DND-41 (cell line): ENCODE results near the gene XPNPEP3.

Experiments used
- EZH2 ChIP-seq: IDR thresholded peaks from 3 replicates; pipeline ENCODE4 v1.6.1; 2012; ENCODE audit warnings: borderline replicate concordance, low read depth, mild to moderate bottlenecking, moderate library complexity, low read length, inconsistent platforms; ENCODE audit not compliant: severe bottlenecking
- TF ChIP-seq, protein P1 (sequence below): IDR thresholded peaks from 2 replicates; pipeline ENCODE4 v1.5.1; 2012; ENCODE audit warnings: borderline replicate concordance, low read length, moderate library complexity, mild to moderate bottlenecking; ENCODE audit not compliant: poor library complexity, severe bottlenecking; ENCODE audit errors: extremely low read depth

DNA sequence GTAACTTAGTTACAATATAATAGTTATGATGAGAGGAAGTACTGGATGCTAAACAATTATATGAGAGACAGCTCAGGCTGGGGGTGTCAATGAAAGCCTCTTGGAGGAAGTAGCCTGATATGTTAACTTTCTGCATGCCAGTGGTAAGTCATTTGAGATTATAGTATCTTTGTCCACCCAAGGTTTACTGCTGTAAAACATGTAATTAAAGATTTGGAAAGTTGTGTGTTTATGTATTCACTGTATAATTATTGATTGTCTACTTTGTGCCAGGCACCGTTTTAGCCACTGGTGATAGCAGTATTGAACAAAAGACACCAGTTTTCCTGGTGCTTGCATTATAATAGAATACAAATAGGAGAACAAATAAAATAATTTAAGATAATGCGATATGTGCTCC lies 5.6 kb downstream of the XPNPEP3 start:
- no peak for TF ChIP-seq EZH2
- TF ChIP-seq, protein P1, sequence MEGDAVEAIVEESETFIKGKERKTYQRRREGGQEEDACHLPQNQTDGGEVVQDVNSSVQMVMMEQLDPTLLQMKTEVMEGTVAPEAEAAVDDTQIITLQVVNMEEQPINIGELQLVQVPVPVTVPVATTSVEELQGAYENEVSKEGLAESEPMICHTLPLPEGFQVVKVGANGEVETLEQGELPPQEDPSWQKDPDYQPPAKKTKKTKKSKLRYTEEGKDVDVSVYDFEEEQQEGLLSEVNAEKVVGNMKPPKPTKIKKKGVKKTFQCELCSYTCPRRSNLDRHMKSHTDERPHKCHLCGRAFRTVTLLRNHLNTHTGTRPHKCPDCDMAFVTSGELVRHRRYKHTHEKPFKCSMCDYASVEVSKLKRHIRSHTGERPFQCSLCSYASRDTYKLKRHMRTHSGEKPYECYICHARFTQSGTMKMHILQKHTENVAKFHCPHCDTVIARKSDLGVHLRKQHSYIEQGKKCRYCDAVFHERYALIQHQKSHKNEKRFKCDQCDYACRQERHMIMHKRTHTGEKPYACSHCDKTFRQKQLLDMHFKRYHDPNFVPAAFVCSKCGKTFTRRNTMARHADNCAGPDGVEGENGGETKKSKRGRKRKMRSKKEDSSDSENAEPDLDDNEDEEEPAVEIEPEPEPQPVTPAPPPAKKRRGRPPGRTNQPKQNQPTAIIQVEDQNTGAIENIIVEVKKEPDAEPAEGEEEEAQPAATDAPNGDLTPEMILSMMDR: no peak
